CMK (cell line): ENCODE measurements around the gene IL1R2.
A peak's percentile ranks its signal among the peaks of the same experiment; 100 is the strongest.

Experiments
- DNase-seq: peaks from one replicate; pipeline ENCODE4 v3.0.0-alpha.2; 2010; ENCODE audit warnings: low read depth

The IL1R2 gene

DNA sequence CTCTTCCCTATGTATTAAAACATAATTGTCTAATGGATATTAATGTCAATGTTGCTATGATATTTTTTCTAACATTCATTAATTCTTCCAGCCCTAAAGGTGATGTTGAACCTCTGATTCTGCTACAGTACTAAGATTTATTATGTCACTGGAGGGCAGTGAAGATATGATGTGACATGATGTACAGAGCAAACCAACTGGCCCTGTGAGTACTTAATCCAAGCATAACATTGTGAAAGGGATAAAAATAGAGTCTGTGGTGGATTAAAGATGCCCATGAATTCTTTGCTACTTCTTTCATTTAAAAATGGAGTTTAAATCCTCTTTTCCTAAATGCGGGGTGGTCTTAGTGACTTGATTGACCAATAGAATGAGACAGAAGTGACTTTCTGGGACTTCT, 51.8 kb downstream of the IL1R2 start:
- DNase-seq: no peak

DNA sequence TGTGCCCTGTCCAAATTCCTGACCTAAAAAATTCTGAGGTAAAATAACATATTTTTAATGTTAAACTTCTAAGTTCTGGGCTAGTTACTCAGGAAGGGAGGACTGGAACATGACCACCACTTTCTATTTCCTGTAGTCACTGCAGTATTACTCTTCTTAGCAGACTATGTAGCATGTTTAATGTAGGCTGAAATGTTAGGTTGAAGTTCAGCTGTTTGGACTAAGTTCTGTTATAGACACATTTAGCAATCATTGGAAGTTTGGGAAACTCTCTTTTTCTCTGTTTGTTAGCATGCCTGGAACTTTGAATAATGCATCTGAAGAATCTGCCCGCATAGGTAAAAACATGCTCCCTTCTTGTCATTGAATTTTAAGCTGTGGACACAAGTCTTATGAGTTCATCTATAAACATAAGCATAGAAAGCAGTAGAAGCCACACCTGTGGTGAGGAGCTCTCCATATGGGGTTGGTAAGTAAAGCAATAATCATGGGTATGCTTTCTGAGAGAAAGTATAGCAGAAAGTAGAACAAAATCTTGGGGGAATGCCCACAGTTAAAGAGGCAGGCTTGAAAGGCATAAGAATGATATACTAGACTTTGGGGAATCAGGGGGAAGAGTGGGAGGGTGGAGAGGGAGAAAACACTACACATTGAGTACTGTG, 52.6 kb downstream of the IL1R2 start:
- no peak for DNase-seq

GRCh38 chr2:102044967-102045489, 53.3 kb downstream of the IL1R2 start:
- DNase-seq: no peak

GRCh38 chr2:102045697-102046096, 53.9 kb downstream of the IL1R2 start:
- DNase-seq: no peak

GRCh38 chr2:102046135-102046986, 54.6 kb downstream of the IL1R2 start:
- DNase-seq: no peak

DNA sequence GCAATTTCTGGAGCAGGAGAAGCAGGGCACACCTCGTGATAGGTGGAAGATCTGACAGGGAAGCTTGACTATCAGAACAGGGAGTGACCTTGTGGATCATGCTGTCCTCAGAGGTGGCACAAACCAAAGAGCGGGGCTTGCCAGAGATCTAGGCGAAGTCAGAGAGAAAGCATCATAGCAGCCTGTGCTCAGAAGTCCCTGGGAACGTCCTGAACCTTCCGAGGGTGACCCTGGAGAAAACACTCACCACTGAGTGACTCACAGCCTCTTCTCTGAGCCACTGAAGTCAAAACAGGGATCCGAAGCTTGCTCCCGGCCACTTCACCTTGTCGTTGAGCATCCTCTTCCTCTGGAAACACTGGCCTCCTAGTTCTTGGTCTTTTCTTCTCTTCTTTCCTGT, 56.7 kb downstream of the IL1R2 start:
- DNase-seq: no peak

DNA sequence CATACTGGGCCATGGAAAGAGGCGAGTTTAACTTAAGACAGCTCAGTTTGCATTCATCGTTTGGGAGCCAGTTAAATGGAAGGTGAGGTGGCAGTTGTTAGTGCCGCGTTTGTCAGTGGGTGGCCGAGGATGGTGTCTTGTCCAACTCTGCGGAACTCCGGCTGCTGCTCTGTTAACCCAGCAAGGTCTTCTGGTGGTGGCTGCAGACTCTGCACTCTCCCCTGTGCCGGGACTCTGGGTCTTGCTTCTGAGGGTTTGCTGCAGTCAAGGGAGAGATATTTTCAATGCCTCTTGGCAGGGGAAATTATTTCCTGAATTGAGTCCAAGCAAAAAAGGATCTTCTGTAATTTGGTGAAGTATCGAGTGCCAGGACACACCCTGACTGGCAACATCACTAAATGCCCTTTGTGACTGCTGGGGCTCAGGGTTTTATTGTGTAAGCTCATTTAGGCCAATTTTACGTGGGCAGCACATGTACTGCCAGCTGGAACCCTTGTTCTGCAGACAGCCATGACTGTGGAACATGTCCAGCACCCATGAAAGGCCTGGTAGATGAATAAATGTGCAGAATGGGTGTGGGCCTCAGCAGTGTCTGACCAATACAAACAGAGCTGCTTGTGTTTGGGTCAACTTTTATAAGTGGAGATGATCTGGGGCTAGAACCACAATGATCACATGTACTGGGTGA, 58.1 kb downstream of the IL1R2 start:
- no peak for DNase-seq

DNA sequence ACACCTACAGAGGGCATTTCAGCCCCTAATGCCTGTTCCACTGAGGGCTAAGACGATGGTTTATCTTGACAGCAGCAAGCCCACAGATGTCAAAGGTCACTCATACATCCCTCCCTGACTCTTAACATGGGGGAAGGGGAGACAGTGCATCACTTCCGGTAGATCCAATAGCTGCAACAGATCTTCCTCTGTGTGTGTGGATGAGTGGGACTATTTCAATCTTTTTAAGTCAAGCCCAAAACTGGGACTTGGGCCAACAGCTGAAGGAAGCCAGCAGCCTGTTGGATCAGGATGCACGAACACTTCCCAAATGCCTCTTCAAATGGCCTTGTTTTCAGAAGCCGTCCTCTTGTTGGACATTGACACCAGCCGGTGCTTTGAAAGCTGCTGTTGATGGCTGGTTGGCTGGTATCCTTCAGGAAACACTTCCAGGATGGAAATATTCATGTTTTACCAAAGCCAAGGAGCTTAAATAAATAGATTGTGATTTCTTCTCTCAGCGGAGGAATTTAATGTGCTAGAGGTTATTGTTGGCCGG, 59.2 kb downstream of the IL1R2 start:
- DNase-seq: peak; percentile 66

DNA sequence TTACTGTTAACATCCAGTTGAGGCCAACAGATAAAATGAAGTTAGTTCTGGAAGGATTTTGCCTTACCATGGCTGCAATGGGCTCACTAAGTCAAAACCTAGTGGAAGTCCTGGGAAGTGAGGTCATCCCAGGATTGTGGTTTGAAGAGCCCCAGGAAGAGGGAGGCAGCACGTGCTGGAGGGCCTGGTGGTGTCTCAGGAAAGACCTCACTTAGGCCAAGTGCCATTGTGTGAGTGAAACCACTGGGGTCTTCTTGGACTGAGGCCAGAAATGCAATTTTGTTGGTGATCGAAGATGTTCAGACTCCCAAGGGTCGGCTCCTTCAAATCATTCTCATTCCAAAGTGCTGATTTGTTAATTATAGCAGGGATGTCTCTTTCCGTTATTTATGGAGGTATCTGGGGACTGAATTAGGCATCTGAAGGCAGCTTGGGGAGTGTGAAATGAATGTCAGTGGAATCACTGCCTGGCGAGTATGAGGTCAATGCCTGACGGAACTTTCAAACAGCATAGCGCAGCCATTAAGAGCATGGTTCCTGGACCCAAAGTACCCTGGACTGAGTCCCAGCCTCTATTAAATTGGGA, 60.0 kb downstream of the IL1R2 start:
- no peak for DNase-seq

- DNase-seq: no peak
Observed at GRCh38 chr2:102052365-102052764, 60.6 kb downstream of the IL1R2 start.

DNA sequence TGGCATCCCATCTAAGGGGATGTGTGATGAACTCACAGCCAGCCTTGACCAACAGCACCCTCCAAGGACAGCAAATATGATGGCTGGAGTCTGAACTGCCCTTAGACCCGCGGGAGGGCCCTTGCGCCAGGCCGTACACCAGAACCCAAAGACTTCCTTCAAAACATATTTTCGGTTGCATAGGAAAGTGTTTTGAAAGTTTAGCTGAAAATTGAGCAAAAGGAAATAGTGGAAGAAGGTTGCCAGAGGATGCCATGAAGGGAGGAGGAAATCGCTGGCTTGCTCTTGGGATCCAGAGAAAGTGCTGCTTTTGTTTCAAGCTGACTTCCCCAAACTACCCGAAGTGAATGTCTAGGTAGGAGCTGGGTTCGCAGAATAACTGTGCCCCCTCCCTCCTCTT, 61.3 kb downstream of the IL1R2 start:
- no peak for DNase-seq

DNA sequence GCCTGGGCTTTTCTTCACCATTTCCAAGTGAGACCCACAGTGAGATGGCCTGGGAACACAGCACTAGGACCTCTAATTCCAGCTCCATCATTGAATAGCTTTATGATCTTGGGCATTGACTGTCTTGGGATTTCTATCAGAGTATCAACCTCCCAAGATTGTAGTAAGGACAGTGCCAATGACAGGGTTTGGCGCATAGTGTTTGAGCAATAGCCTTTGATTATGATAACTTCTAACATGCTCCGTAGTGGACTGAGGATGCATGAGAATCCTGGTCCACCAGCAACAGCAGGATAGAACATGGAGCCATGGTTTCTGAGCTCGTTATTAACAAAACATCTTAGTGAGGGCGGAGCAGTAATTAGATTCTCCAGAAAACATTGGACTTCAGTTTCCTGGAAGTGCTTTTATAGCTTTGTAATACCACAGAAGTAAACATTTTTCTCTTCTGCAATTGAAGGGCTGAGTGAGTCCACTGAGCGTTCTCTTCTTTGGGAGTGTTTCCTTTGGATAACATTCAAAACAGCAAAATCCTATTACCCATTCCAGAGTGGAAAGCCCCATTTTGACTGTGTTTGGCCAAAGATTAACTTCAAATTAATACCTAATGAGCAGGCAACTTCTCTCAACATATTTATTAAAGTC, 63.7 kb downstream of the IL1R2 start:
- no peak for DNase-seq

GRCh38 chr2:102056079-102056581, 64.4 kb downstream of the IL1R2 start:
- DNase-seq: no peak

- DNase-seq: no peak
Observed at GRCh38 chr2:102057502-102058292, 65.9 kb downstream of the IL1R2 start.

GRCh38 chr2:102058293-102058833, 66.6 kb downstream of the IL1R2 start:
- no peak for DNase-seq

DNA sequence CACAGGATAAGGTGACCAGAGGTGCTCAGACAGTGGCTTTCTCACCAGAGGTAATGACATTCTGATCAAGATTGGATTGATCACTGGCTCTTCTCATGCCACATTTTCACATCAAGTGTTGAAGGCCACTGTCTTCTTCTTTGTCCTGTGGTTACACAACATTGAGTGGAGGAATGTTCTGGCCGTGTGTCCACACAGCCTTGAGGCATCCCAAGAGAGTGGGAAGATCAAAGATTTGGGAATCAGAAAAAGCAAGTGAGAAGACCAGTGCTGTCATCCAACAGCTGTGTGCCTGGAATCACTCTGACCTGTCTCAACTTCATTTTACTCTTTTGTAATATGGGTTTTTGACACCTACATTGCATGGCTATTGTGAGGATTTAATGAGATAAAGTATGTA, 67.4 kb downstream of the IL1R2 start:
- no peak for DNase-seq

GRCh38 chr2:102060047-102060446, 68.3 kb downstream of the IL1R2 start:
- no peak for DNase-seq

DNA sequence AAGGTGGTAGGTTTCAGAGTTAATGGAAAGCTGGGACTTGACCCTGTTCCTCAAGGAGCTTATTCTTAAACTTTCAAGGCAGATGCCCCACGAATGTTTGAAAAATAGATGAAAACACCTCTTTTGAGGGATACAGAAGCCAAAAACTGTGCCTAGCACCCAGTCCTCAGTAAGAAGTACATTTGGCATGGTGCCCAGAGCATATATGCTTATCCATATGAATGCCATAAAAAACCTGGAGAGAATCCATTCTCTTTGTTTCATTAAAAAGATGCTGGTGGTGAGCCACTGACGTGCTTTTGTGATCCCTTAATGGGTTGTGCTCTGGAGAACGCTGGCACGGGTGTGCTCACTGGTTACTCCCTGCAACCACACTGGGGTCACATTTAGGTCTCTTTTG, 69.0 kb downstream of the IL1R2 start:
- DNase-seq: no peak

DNA sequence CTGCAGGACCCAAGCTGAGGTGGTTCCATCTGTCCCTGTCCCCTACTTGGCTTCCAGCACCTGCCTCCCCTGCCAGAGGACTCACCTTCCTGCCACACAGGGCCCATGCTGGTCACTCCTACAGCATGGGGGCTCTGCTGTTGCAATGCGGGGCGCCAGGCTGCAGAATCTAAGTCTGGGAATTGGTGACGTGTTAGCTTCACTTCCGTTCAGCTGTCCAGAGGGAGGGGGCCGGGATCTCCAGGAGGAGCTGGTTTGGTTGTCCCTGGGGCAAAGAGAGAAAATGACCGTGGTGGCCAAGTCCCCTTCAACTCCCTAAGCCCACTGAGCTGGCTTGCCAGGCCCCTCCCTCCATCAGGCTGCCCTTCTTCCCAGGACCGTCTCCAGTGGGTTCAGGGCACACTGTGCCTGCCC, 69.5 kb downstream of the IL1R2 start:
- no peak for DNase-seq
